Astrocyte of the spinal cord (primary cell): ENCODE results near the gene MCFD2.

Experiments
- DNase-seq: peaks from one replicate; pipeline ENCODE4 v3.0.0; 2011; ENCODE audit warnings: low read depth, low spot score
- H3K4me3 ChIP-seq: 2 replicates; pipeline ENCODE4 v1.5.1; 2011; ENCODE audit warnings: low read depth, mild to moderate bottlenecking, low read length, moderate library complexity
- CTCF ChIP-seq: IDR thresholded peaks from 2 replicates; pipeline ENCODE4 v1.5.1; 2012; ENCODE audit warnings: low read depth, mild to moderate bottlenecking, low read length, inconsistent platforms
- in situ Hi-C: cut with HindIII; loops from 2 replicates; pipeline ENCODE4 v1.10.0; 2017; ENCODE audit warnings: low sequenced_read_pairs

Gene MCFD2

GRCh38 chr2:46939626-46940359 lies 24.2 kb upstream of the MCFD2 start:
- H3K4me3 ChIP-seq, result no peak overlapping the region
- no peak for DNase-seq
- no peak for TF ChIP-seq CTCF

GRCh38 chr2:46937471-46937901 lies 21.9 kb upstream of the MCFD2 start:
- TF ChIP-seq CTCF, result peak; percentile 40
- in situ Hi-C loops, result no loop called here
- no peak for DNase-seq
- no peak overlapping the region for H3K4me3 ChIP-seq

More at GRCh38 chr2:46939626-46940359, 24.2 kb upstream of the MCFD2 start:
- in situ Hi-C loops, result no loop called here

DNA sequence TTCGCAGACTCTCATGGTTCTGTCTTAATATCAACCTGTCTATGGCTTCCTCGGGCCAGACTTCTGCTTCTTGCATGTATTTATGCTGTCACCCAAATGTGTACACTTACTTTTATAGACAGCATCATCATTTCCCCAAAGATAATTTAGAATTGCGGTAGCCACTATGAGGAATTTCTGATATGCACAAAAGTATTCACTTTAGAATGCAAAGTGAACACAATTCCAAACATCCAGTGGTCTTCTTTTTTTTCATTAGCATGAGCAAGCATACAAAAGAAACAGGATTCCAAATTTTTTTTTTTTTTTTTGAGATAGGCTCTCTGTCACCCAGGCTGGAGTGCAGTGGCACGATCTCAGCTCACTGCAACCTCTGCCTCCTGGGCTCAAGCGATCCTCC lies 21.0 kb upstream of the MCFD2 start:
- no peak overlapping the region for H3K4me3 ChIP-seq
- no peak for TF ChIP-seq CTCF
- DNase-seq, result no peak
- in situ Hi-C loops, result no loop called here

GRCh38 chr2:46935071-46935470 lies 19.5 kb upstream of the MCFD2 start:
- TF ChIP-seq CTCF, result no peak
- no peak for DNase-seq
- in situ Hi-C loops, result no loop called here
- no peak overlapping the region for H3K4me3 ChIP-seq

- DNase-seq, result no peak
- in situ Hi-C loops, result no loop called here
- no peak overlapping the region for H3K4me3 ChIP-seq
- TF ChIP-seq CTCF, result no peak
Observed at GRCh38 chr2:46929612-46930011, 14.0 kb upstream of the MCFD2 start.

DNA sequence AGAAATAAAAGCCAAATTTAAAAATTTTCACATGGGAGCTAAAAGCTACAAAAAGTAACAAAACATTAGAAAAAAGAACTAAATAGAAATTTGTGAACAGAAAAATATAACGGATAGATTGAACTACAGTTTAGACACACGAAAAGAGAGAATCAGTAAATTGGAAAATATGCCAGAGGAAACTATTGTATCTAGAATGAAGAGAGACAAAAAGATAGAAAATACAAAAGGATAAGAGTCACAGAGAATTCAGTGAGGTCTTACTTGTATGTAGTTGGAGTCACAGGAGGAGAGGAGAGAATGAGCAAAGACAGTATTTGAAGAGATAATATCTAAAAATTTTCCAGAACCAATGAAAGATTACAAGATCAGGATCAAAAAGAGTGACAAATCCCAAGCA lies 11.3 kb upstream of the MCFD2 start:
- DNase-seq, result no peak
- in situ Hi-C loops, result no loop called here
- no peak overlapping the region for H3K4me3 ChIP-seq
- TF ChIP-seq CTCF, result no peak
